22Rv1 (cell line): ENCODE measurements around the gene SMAD3.

Experiments used
- ZFX ChIP-seq: fragments of 450-650 bp; IDR thresholded peaks from 2 replicates; pipeline ENCODE4 v1.6.1; 2017; ENCODE audit warnings: antibody characterized with exemption, borderline replicate concordance
- TF ChIP-seq, protein P1 (sequence below): fragments of 450-650 bp; IDR thresholded peaks from 2 replicates; pipeline ENCODE4 v1.5.1; 2017; ENCODE audit warnings: mild to moderate bottlenecking

DNA sequence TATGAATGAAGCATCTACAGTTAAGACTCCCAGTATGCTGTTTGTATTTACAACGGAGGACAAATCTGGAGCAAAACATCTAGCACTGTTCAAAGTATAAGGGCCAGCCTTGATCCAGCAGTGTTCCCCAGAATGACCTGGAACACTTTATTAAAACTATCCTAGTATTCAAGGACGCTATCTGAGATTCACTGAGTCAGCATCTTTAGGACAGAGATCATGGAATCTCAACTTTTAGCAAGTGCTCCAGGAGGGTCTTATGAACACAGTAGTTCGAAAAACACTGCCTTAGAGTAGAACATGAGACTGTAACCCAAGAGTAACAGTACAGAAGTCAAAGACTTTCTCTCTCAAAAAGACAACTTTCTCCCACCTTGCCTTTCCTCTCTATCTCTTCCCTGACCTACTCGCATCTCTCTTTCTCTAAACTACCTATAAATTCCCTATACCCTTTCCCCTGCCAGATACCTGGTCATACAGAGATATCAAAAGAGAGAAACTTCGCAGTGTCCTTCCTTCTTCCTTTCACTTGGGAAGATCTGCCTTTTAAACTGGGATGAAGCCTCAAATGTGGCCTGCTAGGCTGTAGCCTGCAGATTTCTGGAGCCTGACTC, 145.3 kb downstream of the SMAD3 start:
- TF ChIP-seq, protein P1, sequence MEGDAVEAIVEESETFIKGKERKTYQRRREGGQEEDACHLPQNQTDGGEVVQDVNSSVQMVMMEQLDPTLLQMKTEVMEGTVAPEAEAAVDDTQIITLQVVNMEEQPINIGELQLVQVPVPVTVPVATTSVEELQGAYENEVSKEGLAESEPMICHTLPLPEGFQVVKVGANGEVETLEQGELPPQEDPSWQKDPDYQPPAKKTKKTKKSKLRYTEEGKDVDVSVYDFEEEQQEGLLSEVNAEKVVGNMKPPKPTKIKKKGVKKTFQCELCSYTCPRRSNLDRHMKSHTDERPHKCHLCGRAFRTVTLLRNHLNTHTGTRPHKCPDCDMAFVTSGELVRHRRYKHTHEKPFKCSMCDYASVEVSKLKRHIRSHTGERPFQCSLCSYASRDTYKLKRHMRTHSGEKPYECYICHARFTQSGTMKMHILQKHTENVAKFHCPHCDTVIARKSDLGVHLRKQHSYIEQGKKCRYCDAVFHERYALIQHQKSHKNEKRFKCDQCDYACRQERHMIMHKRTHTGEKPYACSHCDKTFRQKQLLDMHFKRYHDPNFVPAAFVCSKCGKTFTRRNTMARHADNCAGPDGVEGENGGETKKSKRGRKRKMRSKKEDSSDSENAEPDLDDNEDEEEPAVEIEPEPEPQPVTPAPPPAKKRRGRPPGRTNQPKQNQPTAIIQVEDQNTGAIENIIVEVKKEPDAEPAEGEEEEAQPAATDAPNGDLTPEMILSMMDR = no peak
- TF ChIP-seq ZFX = no peak
